Left ventricle myocardium inferior (tissue), 1 donor: ENCODE results near the gene LGALS3BP. TPM values are rescaled to one million over a fixed set of nuclear protein-coding genes. Genes with fewer than 3 reads are reported as not detected.

Experiments
- DNase-seq: peaks from one replicate; pipeline ENCODE4 v3.0.0-alpha.2; 2020
- H3K27ac ChIP-seq: fragments of 200-600 bp; replicated peaks from 2 replicates; pipeline ENCODE4 v1.8.0; 2021
- H3K27me3 ChIP-seq: fragments of 200-600 bp; 2 replicates; pipeline ENCODE4 v1.8.0; 2021; ENCODE audit warnings: low read depth
- H3K36me3 ChIP-seq: fragments of 200-600 bp; 2 replicates; pipeline ENCODE4 v1.8.0; 2021
- H3K4me1 ChIP-seq: fragments of 200-600 bp; 2 replicates; pipeline ENCODE4 v1.8.0; 2021
- H3K4me3 ChIP-seq: fragments of 200-600 bp; 2 replicates; pipeline ENCODE4 v1.8.0; 2021; ENCODE audit warnings: mild to moderate bottlenecking, moderate library complexity
- H3K9me3 ChIP-seq: fragments of 200-600 bp; replicated peaks from 2 replicates; pipeline ENCODE4 v1.8.0; 2021
- CTCF ChIP-seq: fragments of 200-600 bp; IDR thresholded peaks from 2 replicates; pipeline ENCODE4 v1.8.0; 2021; ENCODE audit warnings: antibody characterized with exemption, mild to moderate bottlenecking, borderline replicate concordance
- intact Hi-C: fragments of 100-400 bp; cut with micrococcal nuclease; formaldehyde crosslinking; loops from one replicate; pipeline ENCODE4 v1.11.0; 2022
- total RNA-seq: library from RNA; stranded (reverse); fragmentation: NEBNext Ultra II Directional; extraction: Animal tissue kit (Norgen Biotek cat#: 25700); gene quantifications from one replicate; pipeline ENCODE4 v1.2.1, GENCODE V29; 2021
- donor health status: DM: no; HTN: yes; CAD: no; lungs with severe emphysema.

The LGALS3BP gene
- total RNA-seq, 1 donor from 2014 or later, result 585 TPM

- intact Hi-C loops, result no loop called here
- Histone ChIP-seq H3K27me3 (no peaks in the 10 kb centered on the region), H3K4me3 (no peak overlapping the region), H3K4me1 (peaks cover 51% of the 10 kb centered on the region), H3K36me3 (peaks cover 57% of the 10 kb centered on the region), H3K9me3 (no peaks in the 10 kb centered on the region), H3K27ac (no peak overlapping the region)
- DNase-seq, result peak; percentile 8
- no peak for TF ChIP-seq CTCF
These were observed 11.5 kb upstream of the LGALS3BP start for GRCh38 chr17:78991017-78991738.

GRCh38 chr17:78990349-78991016 is 10.8 kb upstream of the LGALS3BP start:
- intact Hi-C loops, result no loop called here
- Histone ChIP-seq H3K4me1 (peaks cover 51% of the 10 kb centered on the region), H3K36me3 (peaks cover 50% of the 10 kb centered on the region), H3K27ac (no peak overlapping the region), H3K9me3 (no peaks in the 10 kb centered on the region), H3K4me3 (no peak overlapping the region), H3K27me3 (no peaks in the 10 kb centered on the region)
- no peak for TF ChIP-seq CTCF
- DNase-seq, result peak; percentile 27

GRCh38 chr17:78988152-78988551 is 8.4 kb upstream of the LGALS3BP start:
- Histone ChIP-seq H3K27ac (peak overlapping the region; percentile 90), H3K4me3 (no peak overlapping the region), H3K27me3 (no peaks in the 10 kb centered on the region), H3K4me1 (peaks cover 44% of the 10 kb centered on the region), H3K9me3 (no peaks in the 10 kb centered on the region), H3K36me3 (peaks cover 32% of the 10 kb centered on the region)
- no peak for TF ChIP-seq CTCF
- DNase-seq, result peak; percentile 4
- intact Hi-C loops, result no loop called here

- no peaks in the 10 kb centered on the region for H3K9me3 ChIP-seq
- H3K27me3 ChIP-seq, result no peaks in the 10 kb centered on the region
- no peak for TF ChIP-seq CTCF
- H3K4me1 ChIP-seq, result peaks cover 39% of the 10 kb centered on the region
- peaks cover 20% of the 10 kb centered on the region for H3K36me3 ChIP-seq
- peak overlapping the region; percentile 90 for H3K27ac ChIP-seq
- intact Hi-C loops, result no loop called here
- peak; percentile 9 for DNase-seq
- H3K4me3 ChIP-seq, result peak overlapping the region; percentile 65
These were observed 7.1 kb upstream of the LGALS3BP start for GRCh38 chr17:78986649-78987328.

- Histone ChIP-seq H3K27me3 (no peaks in the 10 kb centered on the region), H3K9me3 (no peaks in the 10 kb centered on the region), H3K36me3 (peaks cover 13% of the 10 kb centered on the region), H3K4me3 (peak overlapping the region; percentile 65), H3K27ac (peak overlapping the region; percentile 90), H3K4me1 (peaks cover 39% of the 10 kb centered on the region)
- intact Hi-C loops, result no loop called here
- DNase-seq, result no peak
- TF ChIP-seq CTCF, result peak; percentile 61
These were observed 6.4 kb upstream of the LGALS3BP start for GRCh38 chr17:78986048-78986648.
